Esophagus squamous epithelium (tissue), 4 donors: ENCODE data around the gene FAM156A.
"Not testable (repeated sequence)": the region's sequence is repeated elsewhere in the genome, so short reads cannot be mapped to it uniquely, and the experiment has no call there.

Source experiments
- CTCF ChIP-seq, 6 experiments: fragments of 450-650 bp in 4 of 6; fragments of 200-600 bp in 2 of 6; sonication (generic) in 2 of 6; IDR thresholded peaks; one replicate each; pipeline ENCODE4 v1.5.1; 2016 to 2019; ENCODE audit warnings: antibody characterized with exemption in 6 of 6, mild to moderate bottlenecking in 4 of 6, moderate library complexity in 4 of 6
- POLR2A ChIP-seq, 4 donors: fragments of 450-650 bp; IDR thresholded peaks; one replicate each; pipeline ENCODE4 v1.6.1; 2017; ENCODE audit warnings: antibody characterized with exemption in 4 of 4, mild to moderate bottlenecking in 4 of 4, moderate library complexity in 3 of 4

DNA sequence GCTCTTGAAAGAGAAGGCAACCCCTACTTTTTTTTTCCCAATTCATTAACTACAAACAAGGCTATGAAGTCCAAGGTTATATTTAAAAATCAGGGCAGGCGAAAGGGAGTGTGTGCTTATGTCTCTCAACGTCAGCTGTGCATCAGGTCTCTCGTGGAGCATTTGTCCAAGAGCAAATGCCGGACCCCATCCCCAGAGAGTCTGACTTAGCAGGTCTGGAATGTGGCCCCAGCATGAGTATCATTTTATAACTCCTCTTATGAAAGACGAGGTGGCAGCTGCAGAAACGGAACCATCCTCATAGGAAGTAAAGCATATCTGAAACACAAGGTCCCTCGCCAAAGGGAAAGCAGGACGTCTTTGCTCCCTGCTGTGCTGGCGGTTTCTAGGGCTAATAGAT is 44.6 kb downstream of the FAM156A start:
- not testable (repeated sequence) for TF ChIP-seq CTCF, POLR2A (IDR thresholded peaks at IDR 0.05)
